ENCODE measurements around the gene SPINT2.

GRCh38 chr19:38221421-38221820 is 43.0 kb upstream of the SPINT2 start:
- TF ChIP-seq CTCF (IDR thresholded peaks at IDR 0.05), result no peak
- no peak for TF ChIP-seq POLR2A (IDR thresholded peaks at IDR 0.05)
